Dedifferentiated amniotic fluid mesenchymal stem cell (primary cell): ENCODE measurements around the gene MMP2.

ENCODE experiments used
- DNase-seq: peaks from one replicate; pipeline ENCODE4 v3.0.0-alpha.2; 2016; ENCODE audit errors: extremely low spot score

Gene MMP2

DNA sequence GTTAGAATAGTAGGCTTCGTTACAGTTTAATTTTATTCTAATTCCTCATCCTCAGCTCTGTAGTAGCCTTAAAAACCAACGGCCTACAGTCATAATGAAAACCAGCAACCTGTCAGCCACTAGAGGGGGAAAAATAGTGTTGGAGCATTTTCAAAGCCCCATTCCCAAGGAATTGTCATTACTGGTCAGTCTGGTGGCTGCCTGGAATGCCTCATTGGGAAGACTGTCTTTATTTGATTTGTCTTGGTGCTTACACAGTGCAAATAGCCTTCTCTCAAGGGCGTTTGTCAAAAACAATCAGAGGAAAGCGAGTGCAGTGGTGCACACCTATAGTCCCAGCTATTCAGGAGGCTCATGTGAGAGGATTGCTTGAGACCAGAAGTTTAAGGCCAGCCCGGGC lies 34.6 kb downstream of the MMP2 start:
- DNase-seq, result no peak

DNA sequence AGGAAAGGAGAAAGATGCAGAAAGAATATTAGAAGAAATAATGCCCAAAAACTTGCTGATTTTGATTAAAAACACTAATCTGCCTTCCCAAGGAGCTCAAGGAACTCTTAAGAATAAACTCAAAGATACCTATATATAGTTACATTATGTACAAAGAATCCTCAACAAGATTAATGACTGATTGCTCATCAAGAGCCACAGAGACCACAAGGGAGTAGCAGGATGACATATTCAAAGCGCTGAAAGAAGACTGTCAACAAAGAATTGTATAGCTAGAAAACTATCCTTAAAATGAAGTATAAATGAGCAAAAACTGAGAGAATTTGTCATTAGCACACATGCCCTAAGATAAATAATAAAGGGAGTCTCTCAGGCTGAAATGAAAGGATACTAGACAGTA lies 36.1 kb downstream of the MMP2 start:
- no peak for DNase-seq

DNA sequence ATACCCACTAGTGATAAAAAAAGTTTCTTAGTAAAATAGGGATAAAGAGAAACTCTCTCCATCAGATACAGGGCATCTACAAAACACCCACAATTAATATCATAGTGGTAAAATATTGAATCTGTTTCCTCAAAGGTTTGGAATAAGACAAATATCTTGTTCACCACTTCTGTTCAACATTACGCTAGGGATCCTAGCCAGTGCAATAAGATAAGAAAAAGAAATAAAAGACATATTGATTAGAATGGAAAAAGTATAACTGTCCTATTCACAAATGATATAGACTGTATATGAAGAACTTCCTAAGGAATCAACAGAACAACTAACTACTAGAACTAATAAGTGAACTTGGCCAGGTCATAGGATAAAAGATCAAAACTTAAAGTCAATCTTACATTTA lies 42.8 kb downstream of the MMP2 start:
- no peak for DNase-seq

DNA sequence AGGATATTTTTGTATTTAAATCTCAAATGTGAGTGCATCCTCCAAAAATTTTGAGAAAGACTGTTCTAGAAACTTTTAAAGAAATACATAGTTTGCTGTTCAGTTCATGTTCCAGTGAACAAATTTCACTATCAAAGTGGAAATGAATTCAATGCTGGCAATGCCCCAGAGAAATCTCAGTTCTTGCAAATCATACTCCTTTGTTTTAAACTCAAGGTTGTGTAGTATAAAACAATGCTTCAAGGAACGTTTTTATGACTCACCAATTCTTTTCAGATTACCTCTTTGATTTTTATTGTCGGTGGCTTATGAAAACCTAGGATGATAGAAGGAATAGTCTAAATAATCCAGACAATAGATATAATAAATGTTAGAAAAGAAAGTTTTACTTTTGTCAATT lies 47.4 kb downstream of the MMP2 start:
- DNase-seq, result no peak

DNA sequence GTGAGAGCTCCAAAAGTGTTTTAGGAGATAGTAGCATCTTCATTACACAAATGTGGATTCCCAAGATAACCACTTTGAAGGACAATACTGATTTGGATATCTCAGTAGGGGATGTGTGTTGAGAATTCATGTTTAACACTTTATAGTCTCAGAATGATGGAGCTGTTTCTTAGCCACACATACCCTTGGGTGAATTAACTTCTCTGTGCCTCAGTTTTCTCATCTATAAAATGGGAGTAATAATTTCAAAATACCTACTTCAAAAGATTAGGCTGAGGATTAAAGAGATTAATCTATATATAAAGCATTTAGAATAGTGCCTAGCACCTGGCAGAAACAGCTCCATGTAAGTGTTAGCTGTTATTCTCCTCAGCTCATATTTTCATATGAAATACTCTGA lies 48.9 kb downstream of the MMP2 start:
- DNase-seq, result no peak

DNA sequence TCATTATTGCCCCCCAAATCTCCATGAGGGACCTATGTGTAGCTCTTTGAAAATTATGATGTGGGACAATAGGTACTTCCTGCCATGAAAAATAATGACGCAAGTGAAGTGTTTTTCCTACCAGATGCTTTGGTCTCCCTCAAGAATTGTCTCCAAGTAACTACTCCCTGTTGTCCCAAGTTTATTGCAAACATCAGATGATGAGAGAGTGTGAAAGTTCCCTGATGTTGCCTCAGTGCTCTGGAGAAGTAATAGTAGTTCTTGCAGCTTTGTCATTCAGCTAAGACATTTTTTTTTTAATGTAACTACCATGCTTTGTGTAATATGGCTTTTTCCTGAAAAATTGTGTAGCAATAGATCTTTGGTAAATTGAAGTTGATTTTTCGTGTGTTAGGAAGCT lies 50.0 kb downstream of the MMP2 start:
- no peak for DNase-seq

DNA sequence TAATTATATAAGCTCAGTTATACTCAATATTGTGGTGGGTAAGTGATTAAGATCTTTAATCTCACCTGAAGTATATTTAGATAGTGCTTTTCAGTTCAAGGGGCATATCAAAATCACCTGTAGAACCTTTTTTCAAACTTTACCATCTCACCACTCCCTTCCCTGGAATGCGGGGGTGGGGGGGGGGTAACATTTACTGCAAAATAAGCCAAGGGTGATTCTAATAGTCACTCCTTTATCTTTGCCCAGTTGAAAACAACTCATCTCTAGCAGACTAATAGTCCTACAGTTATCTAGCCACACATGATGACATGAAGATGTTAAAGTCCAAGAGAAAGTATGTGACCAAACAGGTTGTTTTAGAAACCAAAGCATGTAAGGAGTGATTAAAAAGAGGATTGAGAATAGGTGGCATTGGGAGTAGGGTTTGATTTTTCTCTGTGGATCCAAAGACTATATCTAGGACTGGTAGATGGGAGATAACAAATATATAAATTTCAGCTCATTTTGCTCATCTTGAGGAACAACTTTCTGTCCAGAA lies 51.4 kb downstream of the MMP2 start:
- DNase-seq, result no peak

DNA sequence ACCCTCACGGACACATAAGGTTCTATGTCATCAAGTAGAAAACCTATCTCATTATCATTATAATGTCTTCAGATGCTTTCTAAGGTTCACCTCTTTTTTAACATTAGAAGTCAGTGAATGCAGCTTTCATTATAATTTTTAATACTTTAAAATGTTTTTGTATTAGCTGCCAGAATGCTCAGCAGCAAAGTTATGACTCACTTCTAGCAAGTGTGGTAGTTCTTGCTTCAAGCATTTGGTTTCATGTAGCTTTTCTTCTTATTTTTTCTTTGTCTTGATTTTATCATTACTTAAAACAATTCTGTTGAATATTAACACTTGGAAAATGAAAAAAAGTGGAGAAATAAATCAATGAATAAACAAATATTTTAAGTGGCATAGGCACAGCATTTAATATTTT lies 53.2 kb downstream of the MMP2 start:
- no peak for DNase-seq

DNA sequence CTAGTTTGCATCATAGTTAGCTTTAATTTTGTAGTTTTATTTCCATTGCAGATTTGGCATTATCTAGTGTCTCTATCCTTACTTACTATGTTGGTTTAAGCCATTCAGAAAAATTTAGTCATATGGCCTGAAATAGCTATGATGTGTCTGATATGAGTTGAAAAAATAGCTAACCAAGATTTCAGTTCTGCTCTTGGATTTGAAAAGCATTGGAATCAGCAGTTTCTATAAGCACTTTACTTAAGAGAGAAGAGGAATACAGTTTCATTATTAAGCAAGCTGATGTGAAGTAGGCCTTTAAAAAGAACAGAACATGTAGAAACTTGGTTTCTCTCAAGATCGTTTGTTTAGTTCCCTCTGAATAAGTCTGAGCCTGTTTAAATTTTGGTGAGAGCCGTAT lies 55.8 kb downstream of the MMP2 start:
- no peak for DNase-seq

DNA sequence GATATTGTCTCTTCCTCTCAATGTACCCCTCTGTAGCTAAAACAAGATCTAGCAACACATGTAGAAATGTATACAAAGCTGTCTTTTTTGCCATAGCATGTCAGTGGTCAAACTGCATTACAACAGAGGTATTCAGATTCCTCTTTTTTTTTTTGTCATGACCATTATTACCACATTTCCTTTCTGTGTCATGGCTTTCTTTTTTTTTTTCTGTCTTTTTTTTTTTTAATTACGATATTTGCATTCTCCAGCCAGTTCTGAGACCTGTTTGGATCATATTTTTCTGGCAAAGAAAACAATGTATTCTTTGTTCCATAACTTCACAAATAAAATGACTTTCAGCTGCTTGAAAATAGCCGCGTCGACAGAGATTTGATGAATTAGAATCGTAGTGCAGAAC lies 60.1 kb downstream of the MMP2 start:
- DNase-seq, result no peak

DNA sequence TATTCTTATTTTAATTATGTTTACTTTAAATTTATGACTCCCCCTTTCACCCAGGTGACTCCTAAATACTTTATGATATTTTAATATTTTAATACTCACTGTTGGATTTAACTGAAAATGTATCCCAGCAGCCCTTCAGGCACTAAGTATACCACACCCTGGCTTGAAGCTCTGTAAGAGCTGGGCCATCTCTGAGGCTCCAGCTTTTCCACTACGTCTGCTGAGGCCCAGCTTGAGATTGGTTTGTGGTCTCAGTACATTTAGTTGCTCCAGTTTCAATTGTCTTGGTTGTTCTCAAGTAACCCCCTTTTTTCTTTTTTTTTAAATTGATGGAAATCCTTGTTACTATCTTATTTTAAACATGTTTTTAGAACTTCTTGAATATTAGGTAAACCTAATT lies 60.5 kb downstream of the MMP2 start:
- no peak for DNase-seq

DNA sequence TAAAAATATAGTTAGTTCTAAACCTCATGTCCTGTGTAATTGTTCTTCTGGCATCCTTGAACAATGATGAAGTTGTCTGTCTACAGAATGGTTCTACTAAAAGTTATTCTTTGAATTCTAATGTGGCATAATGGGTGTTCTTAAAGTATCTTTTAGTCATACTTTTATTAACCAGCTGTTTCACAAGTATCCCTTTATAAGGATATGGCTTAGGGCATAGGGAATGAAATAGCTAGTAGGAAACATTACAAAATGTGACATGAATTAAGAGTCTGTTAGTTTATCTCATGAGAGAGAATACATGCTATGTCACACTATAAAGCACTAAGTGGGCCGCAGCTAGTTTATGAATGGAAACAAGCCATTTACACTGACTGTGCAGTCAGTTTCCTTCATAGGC lies 61.2 kb downstream of the MMP2 start:
- DNase-seq, result no peak

DNA sequence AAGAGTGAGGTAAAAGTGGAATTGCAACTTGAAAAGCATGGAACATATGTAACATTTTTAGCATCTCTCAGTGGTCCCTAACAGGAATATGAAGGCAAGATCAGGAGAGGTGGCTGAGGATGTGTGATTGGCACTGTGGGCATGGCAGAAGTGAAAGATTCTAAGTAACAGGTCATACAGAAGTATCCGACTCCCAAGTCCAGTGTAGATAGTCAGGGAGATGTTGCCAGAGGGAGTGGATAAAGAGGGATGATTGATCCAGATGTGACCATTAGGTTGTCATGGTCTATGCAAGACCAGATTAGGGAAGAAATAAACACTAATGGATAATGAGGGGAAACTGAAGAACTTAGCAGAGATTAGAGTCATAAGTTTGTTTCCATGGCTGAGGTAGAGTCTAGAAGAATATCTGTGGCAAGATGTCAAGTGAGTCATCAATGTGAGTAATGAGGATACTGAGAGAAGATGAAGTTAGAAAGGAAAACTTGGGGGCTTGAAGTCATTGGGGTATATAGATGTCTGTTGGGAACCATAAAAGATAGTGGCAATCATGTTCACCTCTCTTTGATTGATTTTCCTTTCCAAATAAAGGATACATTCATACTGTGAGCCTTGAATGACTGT lies 63.6 kb downstream of the MMP2 start:
- peak; percentile 65 for DNase-seq

DNA sequence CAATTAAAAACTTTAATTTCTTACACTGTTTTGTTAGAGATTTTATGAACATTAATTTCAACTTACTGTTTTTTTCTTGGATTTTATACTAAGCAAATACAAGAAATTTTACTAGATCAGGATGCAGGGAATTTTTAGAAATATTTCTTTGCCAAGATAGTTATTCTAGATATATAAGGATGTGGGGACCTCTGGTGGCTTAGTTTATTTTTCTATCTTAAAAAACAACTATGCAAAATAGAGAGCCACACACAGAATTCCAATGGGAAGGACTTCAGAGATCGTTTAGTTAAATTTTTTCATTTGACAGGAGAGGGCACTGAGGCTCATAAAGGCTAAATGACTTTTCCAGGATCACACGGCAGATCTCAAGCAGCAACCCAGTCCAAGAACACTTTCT lies 64.5 kb downstream of the MMP2 start:
- peak; percentile 59 for DNase-seq

DNA sequence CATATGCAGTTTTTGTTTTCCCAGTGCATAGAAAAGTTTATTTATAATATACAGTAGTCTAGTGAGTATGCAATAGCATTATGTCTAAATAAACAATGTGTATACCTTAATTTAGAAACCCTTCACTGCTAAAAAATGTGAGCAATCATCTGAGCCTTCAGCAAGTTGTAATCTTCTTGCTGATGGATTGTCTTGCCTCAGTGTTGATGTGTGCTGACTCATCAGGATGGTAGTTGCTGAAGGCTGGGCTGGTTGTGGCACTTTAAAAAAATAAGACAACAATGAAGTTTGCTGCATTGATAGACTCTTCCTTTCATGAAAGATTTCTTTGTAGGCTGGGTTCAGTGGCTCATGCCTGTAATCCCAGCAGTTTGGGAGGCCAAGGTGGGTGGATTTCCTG lies 73.6 kb downstream of the MMP2 start:
- peak; percentile 61 for DNase-seq

DNA sequence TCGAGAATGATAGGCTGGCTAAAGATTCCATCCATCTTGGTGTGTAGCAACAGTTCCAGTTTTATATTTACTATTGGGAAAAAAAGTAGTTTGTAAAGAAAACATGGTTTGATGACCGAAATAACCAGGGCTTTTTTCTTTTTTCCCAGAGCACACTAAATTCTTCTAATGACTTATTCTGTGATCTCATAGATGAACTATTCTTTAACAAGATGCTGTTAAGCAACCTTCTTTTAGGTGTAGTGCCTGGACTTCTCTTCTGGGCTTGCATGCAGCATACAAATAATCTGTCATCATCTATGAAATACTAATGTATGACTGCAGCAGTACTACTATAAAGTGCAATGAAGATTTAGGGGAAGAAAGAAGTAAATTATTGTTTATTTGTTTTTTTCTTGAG lies 76.4 kb downstream of the MMP2 start:
- no peak for DNase-seq
